Panc1 (cell line): ENCODE data around the gene CCM2.

Source experiments
- CTCF ChIP-seq: fragments of 450-650 bp; IDR thresholded peaks from 2 replicates; pipeline ENCODE4 v1.5.1; 2017; ENCODE audit warnings: mild to moderate bottlenecking
- POLR2AphosphoS5 ChIP-seq: IDR thresholded peaks from 2 replicates; pipeline ENCODE4 v1.6.1; 2012; ENCODE audit warnings: mild to moderate bottlenecking, low read depth, low read length, moderate library complexity
- REST ChIP-seq, 2 experiments: IDR thresholded peaks; 2 replicates each; pipeline ENCODE4 v1.6.1; 2011 to 2012; ENCODE audit warnings: low read depth in 2 of 2, control low read depth in 1 of 2, low read length in 1 of 2, mild to moderate bottlenecking in 1 of 2, moderate library complexity in 1 of 2; ENCODE audit not compliant: insufficient read depth in 1 of 2
- SIN3A ChIP-seq: IDR thresholded peaks from 2 replicates; pipeline ENCODE4 v1.6.1; 2012; ENCODE audit warnings: low read depth, mild to moderate bottlenecking, low read length, moderate library complexity, borderline replicate concordance; ENCODE audit not compliant: insufficient read depth

GRCh38 chr7:45117582-45117981 lies 117.6 kb downstream of the CCM2 start:
- no peak for TF ChIP-seq CTCF
- TF ChIP-seq POLR2AphosphoS5: no peak
- TF ChIP-seq SIN3A: no peak
- TF ChIP-seq REST (IDR thresholded peaks at IDR 0.05; ENCODE audit: insufficient read depth in 1 of 2, low read depth in 2 of 2, low read length in 1 of 2): no peak
